Adrenal gland (tissue), 12 donors: ENCODE data around the gene SAMD1. TPM values are rescaled to one million over a fixed set of nuclear protein-coding genes. Genes with fewer than 3 reads are reported as not detected.
A peak's percentile ranks its signal among the peaks of the same experiment; 100 is the strongest.

Source experiments
- DNase-seq, 7 donors: peaks; one replicate each; pipeline ENCODE4 v3.0.0-alpha.2; 2019 to 2020
- H3K27ac ChIP-seq, 5 donors: fragments of 200-600 bp; sonication (generic) in 4 of 5; 1 replicate in 3 of 5; 2 replicates in 2 of 5; pipeline versions ENCODE4 v1.5.1 to v1.8.0; 2016 to 2020; ENCODE audit warnings: mild to moderate bottlenecking in 1 of 5
- H3K27me3 ChIP-seq: fragments of 200-600 bp; 2 replicates; pipeline ENCODE4 v1.8.0; 2021
- H3K36me3 ChIP-seq, 2 donors: fragments of 200-600 bp; replicated peaks in 1 of 2; 1 replicate in 1 of 2; 2 replicates in 1 of 2; pipeline versions ENCODE4 v1.5.1 to v1.8.0; 2018 to 2022
- H3K4me1 ChIP-seq, 2 donors: fragments of 200-600 bp; replicated peaks in 1 of 2; 1 replicate in 1 of 2; 2 replicates in 1 of 2; pipeline versions ENCODE4 v1.5.1 to v1.8.0; 2018 to 2021
- H3K4me3 ChIP-seq, 4 donors: fragments of 200-600 bp; sonication (generic) in 3 of 4; one replicate each; pipeline ENCODE4 v1.5.1; 2016 to 2018
- H3K9me3 ChIP-seq, 3 donors: fragments of 200-600 bp; sonication (generic) in 1 of 3; replicated peaks in 1 of 3; 1 replicate in 2 of 3; 2 replicates in 1 of 3; pipeline versions ENCODE4 v1.5.1 to v1.8.0; 2016 to 2021
- POLR2A ChIP-seq, 2 donors: fragments of 450-650 bp; IDR thresholded peaks; one replicate each; pipeline ENCODE4 v1.6.1; 2017; ENCODE audit warnings: antibody characterized with exemption in 2 of 2, mild to moderate bottlenecking in 2 of 2, moderate library complexity in 1 of 2
- WGBS, 4 donors: extraction: QIAGEN DNeasy Blood & Tissue Kit in 2 of 4; methylation state at CpG; one replicate each; pipeline versions ENCODE4 v1.1.5 to v1.1.7; 2013 to 2017; 5-methylcytosine and 5-hydroxymethylcytosine counted together
- intact Hi-C, 2 donors: fragments of 100-400 bp; cut with DNase I; formaldehyde crosslinking; loops; one replicate each; pipeline versions ENCODE4 v1.14.1 to v1.15.0; 2022 to 2023
- polyA plus RNA-seq, 3 donors: library from polyadenylated mRNA; stranded (reverse); fragments of 200-250 nt in 2 of 3; fragments of 350-450 nt in 1 of 3; fragmentation: Illumina TruSeq in 1 of 3; extraction: RNeasy Lipid Tissue Mini Kit (QIAGEN cat#74804) in 1 of 3; gene quantifications; one replicate each; pipeline ENCODE4 v1.2.3, GENCODE V29; 2013 to 2014
- total RNA-seq, 9 donors: library from RNA; depleted of rRNA in 4 of 9; stranded (reverse); fragments of >200 nt in 4 of 9; fragments of 120-200 nt in 1 of 9; fragmentation: NEBNext Ultra II Directional in 1 of 9; extraction: Animal tissue kit (Norgen Biotek cat#: 25700) in 1 of 9; gene quantifications; one replicate each; pipeline versions ENCODE4 v1.1.0 to v1.2.4, GENCODE V29; 2013 to 2023
- TF ChIP-seq, protein P1 (sequence below), 6 experiments: fragments of 450-650 bp in 4 of 6; fragments of 200-600 bp in 2 of 6; sonication (generic) in 1 of 6; IDR thresholded peaks; 1 replicate in 5 of 6; 2 replicates in 1 of 6; pipeline versions ENCODE4 v1.5.1 to v1.8.0; 2016 to 2021; ENCODE audit warnings: antibody characterized with exemption in 6 of 6, mild to moderate bottlenecking in 2 of 6, moderate library complexity in 1 of 6
- donor health status: healthy with polysubstance abuse.
- donor health status: Bipolar disorder and iron deficiency.
- donor health status: DM: yes; HTN: yes; CAD: no.
- donor health status: DM: no; HTN: no; CAD: no.
- donor health status: DM: no; HTN: no; CAD: no.
- donor health status: DM: yes; HTN: yes; CAD: no.

SAMD1 gene
- total and polyA plus RNA-seq, 12 donors, result 10.0 to 41.9 (median 27.1) TPM

DNA sequence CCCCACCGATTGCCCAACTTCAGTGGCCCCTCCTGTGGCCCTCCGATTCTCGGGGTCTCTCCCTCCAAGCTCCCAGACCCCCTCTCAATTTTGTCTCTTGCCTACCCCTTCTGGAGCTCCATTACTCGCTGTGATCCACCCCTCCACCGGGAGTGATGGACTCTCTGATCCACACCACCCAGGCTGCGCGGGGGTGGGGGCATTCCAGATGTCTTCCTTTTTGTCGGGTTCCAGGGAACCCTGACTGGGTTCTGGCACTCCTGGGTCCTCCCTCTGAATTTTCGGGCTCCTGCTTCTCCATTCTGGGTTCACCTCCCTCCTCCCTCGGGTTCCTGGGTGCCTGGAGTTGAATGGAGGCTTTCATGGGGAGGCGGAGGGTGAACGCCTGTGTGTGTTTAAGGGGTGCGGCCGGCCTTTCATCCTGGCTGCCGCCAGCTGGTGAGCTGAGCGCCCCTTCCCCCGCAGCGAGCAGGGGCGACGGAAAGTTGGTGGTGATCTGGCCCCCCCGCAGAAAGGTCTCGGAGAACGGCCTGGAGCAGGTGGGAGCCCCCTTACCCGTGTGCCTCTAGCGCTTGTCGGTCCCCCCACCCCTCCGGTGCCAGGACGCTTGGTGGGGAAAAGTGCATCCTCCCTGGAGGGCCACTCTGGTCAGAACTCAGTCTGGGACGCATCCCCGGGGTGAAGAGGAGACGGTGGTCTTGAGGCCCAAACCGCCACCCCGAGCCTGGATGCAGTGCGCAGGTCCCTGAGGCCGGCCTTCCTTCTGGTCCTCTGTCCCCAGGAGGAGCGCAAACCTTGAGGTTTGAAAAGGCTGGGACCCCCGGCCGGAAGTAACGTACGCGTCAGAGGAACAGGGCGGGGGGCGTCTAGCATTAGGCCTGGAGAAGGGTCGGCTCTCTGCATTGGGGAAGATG is 16.4 kb downstream of the SAMD1 start:
- 2 to 7% (median 6%) methylated on average over 10 to 44 of the region's 44 CpGs for WGBS, 4 donors
- Histone ChIP-seq H3K36me3 (no peaks in the 10 kb centered on the region), H3K27ac (peak overlapping the region; percentile 60 to 90 (median 79)), H3K4me1 (peaks cover 20 to 33% of the 10 kb centered on the region in 2 donors), H3K4me3 (peak overlapping the region; percentile 18 to 71 (median 50)), H3K9me3 (no peaks in the 10 kb centered on the region), H3K27me3 (no peaks in the 10 kb centered on the region)
- intact Hi-C loops, result loop anchor here in 1 of 2 donors (5.0 kb wide), 1 partner anchor 192 kb away; no protein-coding TSS in a partner anchor
- TF ChIP-seq, protein P1, sequence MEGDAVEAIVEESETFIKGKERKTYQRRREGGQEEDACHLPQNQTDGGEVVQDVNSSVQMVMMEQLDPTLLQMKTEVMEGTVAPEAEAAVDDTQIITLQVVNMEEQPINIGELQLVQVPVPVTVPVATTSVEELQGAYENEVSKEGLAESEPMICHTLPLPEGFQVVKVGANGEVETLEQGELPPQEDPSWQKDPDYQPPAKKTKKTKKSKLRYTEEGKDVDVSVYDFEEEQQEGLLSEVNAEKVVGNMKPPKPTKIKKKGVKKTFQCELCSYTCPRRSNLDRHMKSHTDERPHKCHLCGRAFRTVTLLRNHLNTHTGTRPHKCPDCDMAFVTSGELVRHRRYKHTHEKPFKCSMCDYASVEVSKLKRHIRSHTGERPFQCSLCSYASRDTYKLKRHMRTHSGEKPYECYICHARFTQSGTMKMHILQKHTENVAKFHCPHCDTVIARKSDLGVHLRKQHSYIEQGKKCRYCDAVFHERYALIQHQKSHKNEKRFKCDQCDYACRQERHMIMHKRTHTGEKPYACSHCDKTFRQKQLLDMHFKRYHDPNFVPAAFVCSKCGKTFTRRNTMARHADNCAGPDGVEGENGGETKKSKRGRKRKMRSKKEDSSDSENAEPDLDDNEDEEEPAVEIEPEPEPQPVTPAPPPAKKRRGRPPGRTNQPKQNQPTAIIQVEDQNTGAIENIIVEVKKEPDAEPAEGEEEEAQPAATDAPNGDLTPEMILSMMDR (IDR thresholded peaks at IDR 0.05), result no peak
- TF ChIP-seq POLR2A (IDR thresholded peaks at IDR 0.05), result no peak
- peak in 2 of 7 donors; percentile 43 to 55 for DNase-seq

DNA sequence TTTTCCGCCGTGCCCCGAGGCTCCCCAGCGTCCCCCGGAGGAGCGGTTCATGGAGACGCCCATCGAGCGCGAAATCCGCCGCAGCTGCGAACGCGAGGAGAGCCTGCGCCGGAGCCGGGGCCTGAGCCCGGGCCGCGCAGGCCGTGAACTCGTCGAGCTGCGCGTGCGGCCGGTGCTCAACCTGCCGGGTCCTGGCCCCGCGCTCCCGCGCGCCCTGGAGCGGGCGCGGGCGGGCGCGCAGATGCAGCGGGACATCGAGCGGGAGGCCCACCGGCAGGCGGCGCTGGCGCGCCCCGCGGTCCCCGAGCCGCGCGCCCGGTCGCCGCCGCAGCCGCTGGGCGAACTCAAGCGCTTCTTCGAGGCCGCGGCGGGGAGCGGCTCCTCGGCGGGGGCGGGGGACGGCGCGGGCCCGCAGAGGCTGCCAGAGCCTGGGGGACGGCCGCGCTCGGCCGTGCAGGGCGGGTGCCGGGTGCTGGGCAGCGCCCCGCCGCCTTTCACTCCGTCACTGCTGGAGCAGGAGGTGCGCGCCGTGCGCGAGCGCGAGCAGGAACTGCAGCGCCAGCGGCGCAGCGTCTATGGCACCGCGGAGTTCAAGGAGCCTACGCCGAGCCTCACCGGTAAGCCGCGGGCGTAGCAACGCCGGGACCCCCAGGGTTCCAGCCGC is 17.2 kb downstream of the SAMD1 start:
- H3K9me3 ChIP-seq, result no peaks in the 10 kb centered on the region
- no peaks in the 10 kb centered on the region for H3K27me3 ChIP-seq
- no peaks in the 10 kb centered on the region for H3K36me3 ChIP-seq
- TF ChIP-seq POLR2A (IDR thresholded peaks at IDR 0.05), result peak; percentile 56 to 78
- TF ChIP-seq, protein P1 (IDR thresholded peaks at IDR 0.05), result peak in 3 of 6 experiments; percentile 48 to 91 (median 85)
- H3K27ac ChIP-seq, result peak overlapping the region; percentile 60 to 90 (median 79)
- 0 to 1% (median 0%) methylated on average over 1 to 106 of the region's 106 CpGs for WGBS, 4 donors
- DNase-seq, result peak; percentile 74 to 83 (median 79)
- peaks cover 20 to 33% of the 10 kb centered on the region in 2 donors for H3K4me1 ChIP-seq
- intact Hi-C loops, result loop anchor here in 1 of 2 donors (5.0 kb wide), 1 partner anchor 191 kb away; no protein-coding TSS in a partner anchor
- peak overlapping the region; percentile 32 to 71 (median 50) for H3K4me3 ChIP-seq

DNA sequence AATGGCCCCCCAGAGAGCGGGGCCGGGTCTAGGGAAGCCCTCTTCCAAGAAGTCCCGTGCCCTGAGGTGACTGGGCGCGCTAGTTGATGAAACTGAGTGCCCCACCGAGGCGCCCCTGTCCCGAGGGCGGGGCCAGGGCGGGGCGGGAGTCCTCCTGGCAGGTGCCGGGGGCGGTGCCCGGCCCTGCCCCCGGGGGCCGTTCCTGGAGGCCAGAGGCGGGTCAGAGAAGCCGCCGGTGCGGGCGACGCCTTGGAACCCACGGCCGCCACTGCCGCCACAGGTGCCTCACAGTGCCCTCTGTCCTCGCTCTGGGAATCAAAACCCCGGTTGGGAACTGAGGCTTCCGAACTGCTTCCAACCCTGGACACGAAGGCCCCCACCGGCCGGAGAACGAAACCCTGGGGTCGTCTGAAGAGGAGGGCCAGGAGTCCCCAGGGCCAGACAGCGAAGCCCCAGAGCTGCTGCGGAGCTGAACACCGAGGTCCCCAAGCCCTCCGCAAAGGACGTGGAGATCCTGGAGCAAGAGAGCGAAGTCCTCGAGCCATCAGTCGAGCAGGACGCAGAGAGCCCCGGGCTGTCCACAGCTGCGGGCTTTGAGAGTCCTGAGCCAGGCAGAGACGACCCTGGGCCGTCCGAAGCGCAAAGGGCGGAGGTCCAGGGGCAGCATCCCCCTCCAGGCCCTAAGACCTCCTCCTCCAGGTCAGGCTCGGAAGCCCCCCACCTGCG is 17.9 kb downstream of the SAMD1 start, which contains the start of gene MISP3:
Gene MISP3 (plus strand): TSS at position 252 of the 726 bp plus-strand sequence. CDS start 524 bp downstream, outside the sequence.
- 0 to 1% (median 1%) methylated on average over 8 to 51 of the region's 51 CpGs; no CpG with 5 or more reads in 1 of the 4 donors for WGBS, 4 donors
- Histone ChIP-seq H3K27ac (peak within 1 kb of the TSS; percentile 60 to 90 (median 79)), H3K27me3 (no peaks in the 10 kb centered on the region), H3K36me3 (no peaks in the 10 kb centered on the region), H3K4me1 (peaks cover 20 to 33% of the 10 kb centered on the region in 2 donors), H3K4me3 (peak within 1 kb of the TSS; percentile 32 to 71 (median 50)), H3K9me3 (no peaks in the 10 kb centered on the region)
- peak in 4 of 7 donors; percentile 51 to 61 (median 54) for DNase-seq
- intact Hi-C loops, result loop anchor here in 1 of 2 donors (5.0 kb wide), 1 partner anchor 190 kb away; no protein-coding TSS in a partner anchor
- TF ChIP-seq POLR2A (IDR thresholded peaks at IDR 0.05), result no peak
- TF ChIP-seq, protein P1 (IDR thresholded peaks at IDR 0.05), result no peak
